Activated naive CD8-positive, alpha-beta T cell treated with anti-CD3 and anti-CD28 coated beads for 36 hours (primary cell): ENCODE results near the gene ENDOV. TPM values are rescaled to one million over a fixed set of nuclear protein-coding genes. Genes with fewer than 3 reads are reported as not detected.

ENCODE experiments used
- DNase-seq: peaks from one replicate; pipeline ENCODE4 v3.0.0; 2021
- H3K27ac Mint-ChIP-seq: one replicate; pipeline ENCODE4 v1.8.0; 2022; ENCODE audit warnings: mild to moderate bottlenecking, moderate library complexity, mixed read lengths
- H3K27me3 Mint-ChIP-seq: one replicate; pipeline ENCODE4 v1.8.0; 2022; ENCODE audit warnings: mild to moderate bottlenecking, mixed read lengths
- H3K36me3 Mint-ChIP-seq: one replicate; pipeline ENCODE4 v1.8.0; 2021; ENCODE audit warnings: mild to moderate bottlenecking, mixed read lengths
- H3K4me1 Mint-ChIP-seq: one replicate; pipeline ENCODE4 v1.8.0; 2021; ENCODE audit warnings: mixed read lengths
- H3K4me3 Mint-ChIP-seq: one replicate; pipeline ENCODE4 v1.8.0; 2022; ENCODE audit warnings: mild to moderate bottlenecking, moderate library complexity, mixed read lengths
- H3K9me3 Mint-ChIP-seq: one replicate; pipeline ENCODE4 v1.8.0; 2022; ENCODE audit warnings: mixed read lengths
- total RNA-seq, 2 experiments: library from RNA; stranded (reverse); gene quantifications; one replicate each; pipeline ENCODE4 v1.2.3, GENCODE V29; 2021

The ENDOV gene
- total RNA-seq, 2 experiments from 2014 or later: 11.7 to 13.8 TPM

GRCh38 chr17:80429356-80430275 lies 14.6 kb downstream of the ENDOV start:
- no peak overlapping the region for H3K27ac Mint-ChIP-seq
- H3K4me1 Mint-ChIP-seq: peaks cover 7% of the 10 kb centered on the region
- no peaks in the 10 kb centered on the region for H3K27me3 Mint-ChIP-seq
- no peak overlapping the region for H3K4me3 Mint-ChIP-seq
- H3K9me3 Mint-ChIP-seq: no peaks in the 10 kb centered on the region
- no peaks in the 10 kb centered on the region for H3K36me3 Mint-ChIP-seq
- no peak for DNase-seq

- Mint-ChIP-seq H3K9me3 (no peaks in the 10 kb centered on the region), H3K27ac (no peak overlapping the region), H3K4me1 (peaks cover 7% of the 10 kb centered on the region), H3K36me3 (no peaks in the 10 kb centered on the region), H3K4me3 (no peak overlapping the region), H3K27me3 (no peaks in the 10 kb centered on the region)
- no peak for DNase-seq
Measured at GRCh38 chr17:80430446-80431245, 15.7 kb downstream of the ENDOV start.

- H3K27me3 Mint-ChIP-seq: no peaks in the 10 kb centered on the region
- no peak for DNase-seq
- H3K27ac Mint-ChIP-seq: no peak overlapping the region
- H3K9me3 Mint-ChIP-seq: no peaks in the 10 kb centered on the region
- peaks cover 4% of the 10 kb centered on the region for H3K4me1 Mint-ChIP-seq
- H3K4me3 Mint-ChIP-seq: no peak overlapping the region
- H3K36me3 Mint-ChIP-seq: no peaks in the 10 kb centered on the region
Measured at GRCh38 chr17:80431246-80432195, 16.6 kb downstream of the ENDOV start.

- no peak overlapping the region for H3K27ac Mint-ChIP-seq
- no peak overlapping the region for H3K4me3 Mint-ChIP-seq
- no peaks in the 10 kb centered on the region for H3K4me1 Mint-ChIP-seq
- H3K36me3 Mint-ChIP-seq: no peaks in the 10 kb centered on the region
- H3K9me3 Mint-ChIP-seq: no peaks in the 10 kb centered on the region
- H3K27me3 Mint-ChIP-seq: no peaks in the 10 kb centered on the region
- DNase-seq: no peak
Measured at GRCh38 chr17:80432350-80432955, 17.5 kb downstream of the ENDOV start.

- no peak overlapping the region for H3K4me3 Mint-ChIP-seq
- DNase-seq: no peak
Measured at GRCh38 chr17:80432961-80433550, 18.1 kb downstream of the ENDOV start.

GRCh38 chr17:80433916-80434666 lies 19.1 kb downstream of the ENDOV start:
- H3K9me3 Mint-ChIP-seq: no peaks in the 10 kb centered on the region
- H3K4me1 Mint-ChIP-seq: no peaks in the 10 kb centered on the region
- no peak for DNase-seq
- H3K27me3 Mint-ChIP-seq: no peaks in the 10 kb centered on the region
- H3K36me3 Mint-ChIP-seq: no peaks in the 10 kb centered on the region
- no peak overlapping the region for H3K27ac Mint-ChIP-seq
- no peak overlapping the region for H3K4me3 Mint-ChIP-seq

More at GRCh38 chr17:80432961-80433550, 18.1 kb downstream of the ENDOV start:
- no peaks in the 10 kb centered on the region for H3K4me1 Mint-ChIP-seq
- no peak overlapping the region for H3K27ac Mint-ChIP-seq
- H3K36me3 Mint-ChIP-seq: no peaks in the 10 kb centered on the region
- no peaks in the 10 kb centered on the region for H3K27me3 Mint-ChIP-seq
- no peaks in the 10 kb centered on the region for H3K9me3 Mint-ChIP-seq

- Mint-ChIP-seq H3K4me3 (no peak overlapping the region), H3K9me3 (no peaks in the 10 kb centered on the region), H3K27me3 (peaks cover 2% of the 10 kb centered on the region), H3K4me1 (no peaks in the 10 kb centered on the region), H3K27ac (no peak overlapping the region), H3K36me3 (no peaks in the 10 kb centered on the region)
- DNase-seq: no peak
Measured at GRCh38 chr17:80437532-80437931, 22.6 kb downstream of the ENDOV start.

GRCh38 chr17:80438806-80439205 lies 23.8 kb downstream of the ENDOV start:
- no peak overlapping the region for H3K27ac Mint-ChIP-seq
- H3K9me3 Mint-ChIP-seq: no peaks in the 10 kb centered on the region
- H3K27me3 Mint-ChIP-seq: peaks cover 11% of the 10 kb centered on the region
- no peak for DNase-seq
- no peaks in the 10 kb centered on the region for H3K4me1 Mint-ChIP-seq
- no peaks in the 10 kb centered on the region for H3K36me3 Mint-ChIP-seq
- no peak overlapping the region for H3K4me3 Mint-ChIP-seq

- Mint-ChIP-seq H3K4me3 (no peak overlapping the region), H3K27me3 (peaks cover 11% of the 10 kb centered on the region), H3K36me3 (no peaks in the 10 kb centered on the region), H3K4me1 (no peaks in the 10 kb centered on the region), H3K9me3 (no peaks in the 10 kb centered on the region), H3K27ac (no peak overlapping the region)
- no peak for DNase-seq
Measured at GRCh38 chr17:80439499-80439898, 24.5 kb downstream of the ENDOV start.

- H3K4me1 Mint-ChIP-seq: no peaks in the 10 kb centered on the region
- DNase-seq: peak; percentile 57
- H3K4me3 Mint-ChIP-seq: no peak overlapping the region
- H3K27ac Mint-ChIP-seq: no peak overlapping the region
- peaks cover 11% of the 10 kb centered on the region for H3K27me3 Mint-ChIP-seq
- H3K9me3 Mint-ChIP-seq: no peaks in the 10 kb centered on the region
- no peaks in the 10 kb centered on the region for H3K36me3 Mint-ChIP-seq
Measured at GRCh38 chr17:80441133-80441578, 26.2 kb downstream of the ENDOV start.

- Mint-ChIP-seq H3K4me1 (no peaks in the 10 kb centered on the region), H3K9me3 (no peaks in the 10 kb centered on the region), H3K36me3 (no peaks in the 10 kb centered on the region), H3K27ac (no peak overlapping the region), H3K27me3 (peaks cover 11% of the 10 kb centered on the region), H3K4me3 (no peak overlapping the region)
- no peak for DNase-seq
Measured at GRCh38 chr17:80441598-80442322, 26.8 kb downstream of the ENDOV start.

- no peak for DNase-seq
- no peaks in the 10 kb centered on the region for H3K4me1 Mint-ChIP-seq
- H3K36me3 Mint-ChIP-seq: no peaks in the 10 kb centered on the region
- no peak overlapping the region for H3K27ac Mint-ChIP-seq
- H3K27me3 Mint-ChIP-seq: peaks cover 11% of the 10 kb centered on the region
- H3K9me3 Mint-ChIP-seq: no peaks in the 10 kb centered on the region
- no peak overlapping the region for H3K4me3 Mint-ChIP-seq
Measured at GRCh38 chr17:80442323-80442659, 27.3 kb downstream of the ENDOV start.

- no peaks in the 10 kb centered on the region for H3K36me3 Mint-ChIP-seq
- H3K27ac Mint-ChIP-seq: no peak overlapping the region
- H3K4me3 Mint-ChIP-seq: no peak overlapping the region
- no peaks in the 10 kb centered on the region for H3K9me3 Mint-ChIP-seq
- no peaks in the 10 kb centered on the region for H3K4me1 Mint-ChIP-seq
- DNase-seq: no peak
- H3K27me3 Mint-ChIP-seq: peaks cover 11% of the 10 kb centered on the region
Measured at GRCh38 chr17:80442764-80443163, 27.8 kb downstream of the ENDOV start.
